SH-SY5Y (cell line): Measurements from ENCODE around the gene RERE.

Source experiments
- GATA2 ChIP-seq: IDR thresholded peaks from 2 replicates; pipeline ENCODE4 v1.6.1; 2011; ENCODE audit warnings: mild to moderate bottlenecking, low read depth, low read length
- GATA3 ChIP-seq: IDR thresholded peaks from 2 replicates; pipeline ENCODE4 v1.6.1; 2011; ENCODE audit warnings: low read depth, mild to moderate bottlenecking, low read length, moderate library complexity

The RERE gene

GRCh38 chr1:8684590-8684989, 132.8 kb downstream of the RERE start:
- TF ChIP-seq GATA3: no peak
- TF ChIP-seq GATA2: no peak

- TF ChIP-seq GATA3 (no peak), GATA2 (no peak)
Observed at GRCh38 chr1:8682573-8682972, 134.9 kb downstream of the RERE start.

- no peak for TF ChIP-seq GATA2
- no peak for TF ChIP-seq GATA3
Observed at GRCh38 chr1:8681911-8682310, 135.5 kb downstream of the RERE start.

- TF ChIP-seq GATA2 (no peak), GATA3 (no peak)
Observed at GRCh38 chr1:8680664-8681650, 136.5 kb downstream of the RERE start.

GRCh38 chr1:8679929-8680663, 137.3 kb downstream of the RERE start:
- TF ChIP-seq GATA3 (no peak), GATA2 (no peak)

GRCh38 chr1:8679395-8679800, 138.0 kb downstream of the RERE start:
- TF ChIP-seq GATA2 (no peak), GATA3 (no peak)

- TF ChIP-seq GATA3 (no peak), GATA2 (no peak)
Observed at GRCh38 chr1:8678673-8679394, 138.6 kb downstream of the RERE start.

GRCh38 chr1:8677782-8678181, 139.7 kb downstream of the RERE start:
- TF ChIP-seq GATA3 (no peak), GATA2 (no peak)

GRCh38 chr1:8676813-8677212, 140.6 kb downstream of the RERE start:
- TF ChIP-seq GATA2: no peak
- no peak for TF ChIP-seq GATA3

- TF ChIP-seq GATA2 (no peak), GATA3 (no peak)
Observed at GRCh38 chr1:8676072-8676471, 141.4 kb downstream of the RERE start.

- TF ChIP-seq GATA2: no peak
- no peak for TF ChIP-seq GATA3
Observed at GRCh38 chr1:8674912-8675311, 142.5 kb downstream of the RERE start.

- TF ChIP-seq GATA2: no peak
- no peak for TF ChIP-seq GATA3
Observed at GRCh38 chr1:8674481-8674880, 143.0 kb downstream of the RERE start.

- TF ChIP-seq GATA2 (no peak), GATA3 (no peak)
Observed at GRCh38 chr1:8671306-8671917, 146.0 kb downstream of the RERE start.

- TF ChIP-seq GATA3: peak; percentile 25; the same call in 1 of the 2 replicates
- peak; percentile 54; the same call in 1 of the 2 replicates for TF ChIP-seq GATA2
Observed at GRCh38 chr1:8670371-8670818, 147.0 kb downstream of the RERE start.
